Activated naive CD8-positive, alpha-beta T cell treated with anti-CD3 and anti-CD28 coated beads for 36 hours (primary cell): ENCODE data around the gene C2orf80. TPM values are rescaled to one million over a fixed set of nuclear protein-coding genes. Genes with fewer than 3 reads are reported as not detected.
"Not testable (repeated sequence)": the region's sequence is repeated elsewhere in the genome, so short reads cannot be mapped to it uniquely, and the experiment has no call there.

Source experiments
- DNase-seq: peaks from one replicate; pipeline ENCODE4 v3.0.0; 2021
- H3K27ac Mint-ChIP-seq: one replicate; pipeline ENCODE4 v1.8.0; 2022; ENCODE audit warnings: mild to moderate bottlenecking, moderate library complexity, mixed read lengths
- H3K27me3 Mint-ChIP-seq: one replicate; pipeline ENCODE4 v1.8.0; 2022; ENCODE audit warnings: mild to moderate bottlenecking, mixed read lengths
- H3K36me3 Mint-ChIP-seq: one replicate; pipeline ENCODE4 v1.8.0; 2021; ENCODE audit warnings: mild to moderate bottlenecking, mixed read lengths
- H3K4me1 Mint-ChIP-seq: one replicate; pipeline ENCODE4 v1.8.0; 2021; ENCODE audit warnings: mixed read lengths
- H3K4me3 Mint-ChIP-seq: one replicate; pipeline ENCODE4 v1.8.0; 2022; ENCODE audit warnings: mild to moderate bottlenecking, moderate library complexity, mixed read lengths
- H3K9me3 Mint-ChIP-seq: one replicate; pipeline ENCODE4 v1.8.0; 2022; ENCODE audit warnings: mixed read lengths
- total RNA-seq, 2 experiments: library from RNA; stranded (reverse); gene quantifications; one replicate each; pipeline ENCODE4 v1.2.3, GENCODE V29; 2021

C2orf80 gene
- total RNA-seq, 2 experiments from 2014 or later, result not detected

GRCh38 chr2:208130712-208131110, 59.1 kb downstream of the C2orf80 start:
- Mint-ChIP-seq H3K27ac (no peak overlapping the region), H3K4me1 (peaks cover 8% of the 10 kb centered on the region), H3K9me3 (peaks cover 3% of the 10 kb centered on the region), H3K4me3 (no peak overlapping the region), H3K27me3 (peaks cover 11% of the 10 kb centered on the region), H3K36me3 (no peaks in the 10 kb centered on the region)
- DNase-seq, result no peak

DNA sequence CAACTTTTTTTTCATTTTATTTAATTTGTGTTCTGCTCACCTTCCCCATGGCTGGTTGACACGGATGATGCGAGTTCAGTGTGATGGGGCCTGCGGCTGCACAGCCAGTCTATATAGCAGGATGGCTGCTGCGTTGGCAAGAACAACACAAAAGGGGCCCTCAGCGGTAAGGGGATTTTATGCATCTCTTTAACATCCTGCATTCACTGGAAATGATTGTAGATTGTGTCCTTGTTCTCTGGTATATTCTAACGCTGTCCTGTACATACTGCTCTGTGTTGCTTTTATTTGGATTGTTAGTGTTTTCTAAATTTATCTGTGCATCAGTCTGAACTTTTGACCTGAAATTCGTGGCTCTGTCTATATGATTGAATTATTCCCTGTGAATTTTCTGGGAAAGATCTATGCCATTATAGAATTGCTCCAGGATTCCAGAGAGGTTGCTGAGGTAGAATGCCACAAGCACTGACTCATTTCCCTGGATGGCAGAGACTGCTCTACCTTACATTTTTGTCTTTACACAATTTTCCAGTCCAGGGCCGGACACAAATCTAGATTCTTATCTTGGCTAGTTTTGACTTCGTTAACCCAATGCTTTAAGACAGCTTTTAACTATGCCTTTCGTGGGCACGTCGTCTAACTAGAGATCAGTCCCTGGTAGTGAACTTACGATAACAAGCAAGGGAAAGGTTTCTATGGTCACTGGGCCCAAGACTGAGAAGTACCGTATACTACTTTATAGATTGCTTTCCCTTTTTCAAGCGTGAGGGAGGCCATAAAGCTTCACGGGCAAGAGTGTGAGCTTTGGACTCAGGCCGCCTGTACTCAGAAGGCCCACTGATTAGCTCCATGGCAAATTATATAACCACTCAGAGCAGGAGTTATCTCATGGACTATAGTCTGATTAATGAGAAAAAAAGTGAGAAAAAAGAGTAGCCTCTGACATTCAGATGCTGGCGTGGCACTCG, 59.8 kb downstream of the C2orf80 start, which contains the start of gene CRYGC:
CRYGC (minus strand) TSS at position 85 of the 968 bp plus-strand sequence; CDS start at position 49, 36 bp downstream.
- no peak for DNase-seq
- Mint-ChIP-seq H3K9me3 (peaks cover 3% of the 10 kb centered on the region), H3K27me3 (peaks cover 17% of the 10 kb centered on the region), H3K4me3 (no peak within 1 kb of the TSS), H3K36me3 (no peaks in the 10 kb centered on the region), H3K27ac (no peak within 1 kb of the TSS), H3K4me1 (peaks cover 3% of the 10 kb centered on the region)

DNA sequence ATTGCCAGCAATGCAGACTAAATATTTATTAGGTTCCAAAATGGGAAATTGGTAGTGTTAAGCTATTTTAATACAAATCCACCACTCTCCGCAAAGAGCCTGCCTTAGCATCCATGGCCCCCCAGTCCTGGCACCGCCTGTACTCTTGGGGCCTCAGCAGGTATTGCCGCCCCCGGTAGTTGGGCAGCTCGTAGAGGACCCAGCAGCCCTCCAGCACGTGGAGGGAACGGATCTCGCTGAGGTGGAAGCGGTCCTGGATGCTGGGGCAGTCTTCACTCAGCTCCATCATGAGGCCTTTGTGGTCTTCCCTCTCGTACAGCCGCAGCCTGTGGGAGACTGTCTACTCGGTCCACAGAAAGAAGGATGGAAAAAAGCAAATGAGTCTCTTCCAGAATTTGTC, 61.7 kb downstream of the C2orf80 start:
- Mint-ChIP-seq H3K27ac (no peak overlapping the region), H3K9me3 (peaks cover 3% of the 10 kb centered on the region), H3K4me3 (no peak overlapping the region), H3K4me1 (peaks cover 7% of the 10 kb centered on the region), H3K36me3 (no peaks in the 10 kb centered on the region), H3K27me3 (peaks cover 31% of the 10 kb centered on the region)
- no peak for DNase-seq

GRCh38 chr2:208127090-208127489, 62.7 kb downstream of the C2orf80 start:
- peaks cover 3% of the 10 kb centered on the region for H3K9me3 Mint-ChIP-seq
- H3K4me1 Mint-ChIP-seq, result peaks cover 7% of the 10 kb centered on the region
- DNase-seq, result no peak
- no peak overlapping the region for H3K4me3 Mint-ChIP-seq
- no peaks in the 10 kb centered on the region for H3K36me3 Mint-ChIP-seq
- H3K27me3 Mint-ChIP-seq, result peaks cover 30% of the 10 kb centered on the region
- no peak overlapping the region for H3K27ac Mint-ChIP-seq

DNA sequence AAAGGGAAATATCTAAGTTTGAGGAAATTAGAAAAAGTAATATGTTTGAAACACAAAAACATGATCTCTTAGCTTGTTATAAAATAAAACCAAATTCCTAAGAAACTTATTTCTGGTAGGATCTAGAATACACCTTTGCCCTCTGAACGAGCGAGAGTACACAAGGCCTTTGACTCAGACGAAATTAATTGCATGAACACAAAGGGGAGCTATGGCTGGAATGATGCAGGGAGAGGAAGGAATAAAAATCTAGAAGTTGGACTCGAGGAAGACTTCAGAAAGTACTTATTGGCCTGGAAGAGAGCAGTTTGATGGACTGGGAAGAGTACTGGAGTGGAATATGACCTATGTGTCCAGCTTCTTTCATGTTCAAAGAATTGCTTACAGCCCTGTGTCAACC, 64.6 kb downstream of the C2orf80 start:
- Mint-ChIP-seq H3K36me3 (no peaks in the 10 kb centered on the region), H3K27ac (no peak overlapping the region), H3K4me3 (no peak overlapping the region), H3K9me3 (peaks cover 3% of the 10 kb centered on the region), H3K4me1 (peaks cover 7% of the 10 kb centered on the region), H3K27me3 (peaks cover 33% of the 10 kb centered on the region)
- DNase-seq, result no peak

- not testable (repeated sequence) for H3K27ac Mint-ChIP-seq, H3K9me3 Mint-ChIP-seq, H3K36me3 Mint-ChIP-seq, H3K4me1 Mint-ChIP-seq
- peak; percentile 18 for DNase-seq
- Mint-ChIP-seq H3K4me3 (peak within 1 kb of the TSS; percentile 57), H3K27me3 (peaks cover 33% of the 10 kb centered on the region)
These were observed 65.7 kb downstream of the C2orf80 start, which contains the start of gene CRYGD for GRCh38 chr2:208124013-208124715. Gene CRYGD (minus strand): TSS chr2:208124524. CDS start chr2:208124473, 51 bp downstream.

DNA sequence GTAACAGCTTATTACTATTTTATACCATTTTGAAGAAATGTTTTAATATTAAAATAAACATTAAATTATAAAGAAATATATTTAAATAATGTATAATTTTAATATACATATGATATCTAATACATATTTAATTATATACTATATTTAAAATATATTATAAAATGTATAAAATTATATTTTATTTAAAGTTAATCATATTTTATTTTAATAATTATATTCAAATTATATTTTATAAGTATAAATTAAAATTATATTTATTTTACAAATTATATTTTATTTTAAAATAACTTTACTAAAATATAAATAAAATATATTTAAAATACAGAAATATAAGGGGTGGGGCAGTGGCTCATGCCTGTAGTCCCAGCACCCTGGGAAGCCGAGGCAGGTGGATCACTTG, 67.6 kb downstream of the C2orf80 start:
- H3K9me3 Mint-ChIP-seq, result peaks cover 3% of the 10 kb centered on the region
- peaks cover 33% of the 10 kb centered on the region for H3K27me3 Mint-ChIP-seq
- no peak for DNase-seq
- no peak overlapping the region for H3K27ac Mint-ChIP-seq
- H3K4me1 Mint-ChIP-seq, result peaks cover 7% of the 10 kb centered on the region
- no peaks in the 10 kb centered on the region for H3K36me3 Mint-ChIP-seq
- H3K4me3 Mint-ChIP-seq, result no peak overlapping the region

DNA sequence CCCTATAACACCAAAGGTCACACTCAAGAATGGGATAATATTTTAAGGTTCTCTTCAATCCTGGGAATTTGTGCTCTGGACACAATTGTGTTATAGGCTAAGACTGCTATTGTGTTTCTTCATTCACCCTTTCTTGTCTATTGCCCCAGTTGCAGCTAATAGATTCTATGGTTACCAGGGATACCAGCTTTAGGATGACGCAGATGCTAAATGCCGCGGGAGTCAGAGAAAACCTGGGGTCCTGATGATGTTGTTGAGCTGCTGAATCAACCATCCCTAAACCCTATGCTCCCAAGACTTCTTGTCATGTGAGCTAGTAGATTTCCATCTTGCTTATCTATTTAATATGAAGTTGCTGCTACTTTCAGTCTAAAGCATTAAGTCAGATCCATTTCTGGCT, 70.9 kb downstream of the C2orf80 start:
- Mint-ChIP-seq H3K36me3 (no peaks in the 10 kb centered on the region), H3K9me3 (no peaks in the 10 kb centered on the region), H3K27me3 (peaks cover 11% of the 10 kb centered on the region), H3K4me1 (peaks cover 2% of the 10 kb centered on the region), H3K27ac (no peak overlapping the region), H3K4me3 (no peak overlapping the region)
- no peak for DNase-seq

DNA sequence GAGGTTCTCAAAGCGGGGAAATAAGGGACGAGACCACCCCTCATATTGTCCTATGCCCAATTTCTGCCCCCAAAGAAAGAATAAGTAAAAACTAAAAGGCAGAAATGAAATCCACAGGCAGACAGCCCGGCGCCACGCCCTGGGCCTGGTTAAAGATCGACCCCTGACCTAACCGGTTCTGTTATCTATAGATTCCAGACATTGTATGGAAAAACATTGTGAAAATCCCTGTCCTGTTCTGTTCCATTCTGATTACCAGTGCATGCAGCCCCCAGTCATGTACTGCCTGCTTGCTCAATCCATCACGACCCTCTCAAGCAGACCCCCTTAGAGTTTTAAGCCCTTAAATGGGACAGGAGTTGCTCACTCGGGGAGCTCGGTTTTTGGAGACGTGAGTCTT, 72.4 kb downstream of the C2orf80 start:
- H3K27ac Mint-ChIP-seq, DNase-seq, H3K4me3 Mint-ChIP-seq, H3K4me1 Mint-ChIP-seq, H3K9me3 Mint-ChIP-seq, H3K27me3 Mint-ChIP-seq, H3K36me3 Mint-ChIP-seq: not testable (repeated sequence)

Other genes with a start within 250 kb of the C2orf80 start
- 1 to 10 TPM; 4.5 to 4.8 TPM for gene PLEKHM3, start 164.5 kb downstream of the C2orf80 start, total RNA-seq
- not detected for gene CRYGD, start 65.5 kb downstream of the C2orf80 start, total RNA-seq
- not detected for gene CRYGC, start 60.2 kb downstream of the C2orf80 start, total RNA-seq
- not detected for gene CRYGB, start 43.9 kb downstream of the C2orf80 start, total RNA-seq
- not detected for gene CRYGA, start 26.4 kb downstream of the C2orf80 start, total RNA-seq
- gene IDH1, start 65.0 kb upstream of the C2orf80 start, total RNA-seq, result 10 to 100 TPM; 14.3 to 18.3 TPM
- gene PIKFYVE, start 76.2 kb upstream of the C2orf80 start, total RNA-seq, result 10 to 100 TPM; 13.5 to 13.6 TPM
- gene PTH2R, start 216.8 kb upstream of the C2orf80 start, total RNA-seq, result under 1 TPM in 1 of 2 experiments, not detected in 1; 0.08 TPM